ENCODE data around the gene SMYD3. TPM values are rescaled to one million over a fixed set of nuclear protein-coding genes. Genes with fewer than 3 reads are reported as not detected.

The SMYD3 gene
- total and polyA plus RNA-seq, 2 of the 13 experiments (the other 11 are each of a cell fraction or from before 2014, with no cell fraction given), result 27.7 to 35.8 TPM

DNA sequence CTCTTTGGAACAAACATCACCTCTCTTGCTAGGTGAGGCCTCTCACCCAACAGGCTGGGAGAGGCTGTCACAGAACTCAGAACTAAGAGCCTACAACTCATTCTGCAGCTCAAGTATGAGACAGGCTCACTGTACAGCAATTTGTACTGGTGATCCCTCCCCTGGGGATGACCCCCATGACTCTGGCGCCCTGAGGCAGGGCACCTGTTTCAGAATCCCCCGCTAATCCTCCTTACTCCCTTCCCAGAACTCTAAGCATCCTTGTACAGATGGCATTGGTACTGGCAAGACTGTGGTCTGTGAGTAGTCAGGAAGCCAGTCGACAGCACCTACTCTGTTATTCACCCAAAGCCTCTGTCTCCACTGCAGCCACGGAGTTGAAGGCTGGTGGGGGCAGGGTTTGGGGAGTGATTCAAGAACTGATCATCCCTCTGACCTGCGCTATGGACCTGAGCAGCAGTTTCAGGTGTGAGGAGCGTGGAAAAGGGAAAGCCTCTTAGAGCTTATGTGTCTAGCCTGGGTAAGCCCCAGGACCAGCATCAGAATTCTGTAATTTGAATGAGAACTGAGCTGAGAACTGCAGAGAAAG, 696.8 kb downstream of the SMYD3 start (continued):
- no peak for TF ChIP-seq FOXO4 (CRISPR knock-in tag; conservative IDR thresholded peaks at IDR 0.05)

DNA sequence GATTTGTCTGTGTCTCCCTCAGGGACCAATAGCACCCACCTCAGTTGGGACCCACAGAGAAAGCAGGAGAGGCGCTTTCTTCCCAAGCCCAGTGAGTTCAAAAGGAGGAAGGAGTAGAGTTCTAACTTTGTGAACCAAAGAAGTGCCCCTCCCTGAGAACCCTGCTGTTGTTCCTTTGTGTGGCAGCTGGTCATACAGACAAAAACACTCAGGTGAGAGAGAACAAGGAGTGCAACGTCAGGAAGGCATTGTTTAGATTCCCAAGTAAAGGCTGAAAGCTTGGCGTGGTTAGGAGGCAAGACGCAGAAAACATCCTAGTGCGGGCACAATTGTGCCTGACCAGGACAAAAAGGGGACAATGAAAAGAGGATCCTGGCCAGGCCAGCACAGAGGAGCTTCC, 697.7 kb downstream of the SMYD3 start:
- peaks cover 76% of the 10 kb centered on the region for H3K4me1 ChIP-seq (ENCODE audit: insufficient read depth, low read length)
- peaks cover 2% of the 10 kb centered on the region for H3K79me2 ChIP-seq (ENCODE audit: insufficient read depth, low read length)
- peak overlapping the region; percentile 22 for H3K27ac ChIP-seq (ENCODE audit: extremely low read length, insufficient read depth, low read length)
- BruUV-seq (replicated peaks), result no TSS peak
- 93% methylated on average over 5 of the region's 5 CpGs for WGBS (ENCODE audit: low lambda C conversion rate)
- TF ChIP-seq ZNF644 (CRISPR knock-in tag; IDR thresholded peaks at IDR 0.05; ENCODE audit: low read depth), result no peak
- no peak for TF ChIP-seq JUND (CRISPR knock-in tag; IDR thresholded peaks at IDR 0.05)
- no peak for TF ChIP-seq ZNF20 (CRISPR knock-in tag; IDR thresholded peaks at IDR 0.05)
- TF ChIP-seq ZFAT (CRISPR knock-in tag; conservative IDR thresholded peaks at IDR 0.05), result no peak
- no peak for TF ChIP-seq LBX2 (CRISPR knock-in tag; IDR thresholded peaks at IDR 0.05; ENCODE audit: borderline replicate concordance)
- TF ChIP-seq KDM4B (CRISPR knock-in tag; IDR thresholded peaks at IDR 0.05), result no peak
- no peak for TF ChIP-seq ZNF75D (CRISPR knock-in tag; IDR thresholded peaks at IDR 0.05; ENCODE audit: borderline replicate concordance)
- no peak for TF ChIP-seq RCOR2 (CRISPR knock-in tag; IDR thresholded peaks at IDR 0.05)
- no peak for TF ChIP-seq ZNF280B (CRISPR knock-in tag; IDR thresholded peaks at IDR 0.05; ENCODE audit: borderline replicate concordance)
- TF ChIP-seq MYNN (CRISPR knock-in tag; IDR thresholded peaks at IDR 0.05; ENCODE audit: low read depth), result no peak
- no peak for TF ChIP-seq HOXA7 (CRISPR knock-in tag; IDR thresholded peaks at IDR 0.05)
- H3K4me2 ChIP-seq (ENCODE audit: low read depth, low read length), result no peak overlapping the region
- H3K4me3 ChIP-seq (replicated peaks in 1 of 3; ENCODE audit: insufficient read depth in 1 of 3, low read depth in 2 of 3, low read length in 3 of 3), result no peak overlapping the region
- H4K20me1 ChIP-seq (ENCODE audit: insufficient read depth, low read length), result no peaks in the 10 kb centered on the region
- intact Hi-C loops (cut with micrococcal nuclease; ENCODE audit: unreplicated experiment) (no loop called here), in situ Hi-C loops (cut with HindIII; ENCODE audit: extremely low pct_ligation_motif_present, low pct_unique_long_range_greater_than_20kb) (no loop called here)
- no peak for ATAC-seq
- CTCF ChIA-PET (ENCODE audit: low intra/inter-chr PET ratio, low total read pairs), result no interaction called here
- POLR2A ChIA-PET, result interaction anchor here (1.4 kb wide), 1 partner anchor 15 kb away, joined by 5 read pairs; no protein-coding TSS in a partner anchor
- no peaks in the 10 kb centered on the region for H3K9me3 ChIP-seq (ENCODE audit: low read length)
- no peak for FAIRE-seq
- no peaks in the 10 kb centered on the region for H3K27me3 ChIP-seq (ENCODE audit: control insufficient read depth in 1 of 2, insufficient read depth in 2 of 2, low read length in 2 of 2)
- no peaks in the 10 kb centered on the region for H3K36me3 ChIP-seq (replicated peaks in 1 of 2; ENCODE audit: control insufficient read depth in 1 of 2, insufficient read depth in 2 of 2, low read length in 2 of 2)
- no peak for DNase-seq (ENCODE audit: low spot score)
- H3K9ac ChIP-seq (ENCODE audit: insufficient read depth, low read depth, low read length), result no peak overlapping the region
- no peak overlapping the region for H2AFZ ChIP-seq (ENCODE audit: low read length)
